HUDEP-2 (cell line): ENCODE results near the gene SRC.

Experiments
- DNase-seq, 76 experiments: peaks; one replicate each; lab custom pipeline; 2025; ENCODE audit not compliant: unreplicated experiment in 76 of 76; lab: John Stamatoyannopoulos, UW

The SRC gene

GRCh38 chr20:37442547-37442946, 96.6 kb downstream of the SRC start:
- DNase-seq: no peak

- no peak for DNase-seq
Observed at GRCh38 chr20:37442986-37443385, 97.0 kb downstream of the SRC start.

- DNase-seq: no peak
Observed at GRCh38 chr20:37443596-37443995, 97.7 kb downstream of the SRC start.

GRCh38 chr20:37445041-37445440, 99.1 kb downstream of the SRC start:
- no peak for DNase-seq

- no peak for DNase-seq
Observed at GRCh38 chr20:37446286-37447032, 100.5 kb downstream of the SRC start.

- no peak for DNase-seq
Observed at GRCh38 chr20:37447688-37448087, 101.7 kb downstream of the SRC start.

- no peak for DNase-seq
Observed at GRCh38 chr20:37449276-37449675, 103.3 kb downstream of the SRC start.

- DNase-seq: no peak
Observed at GRCh38 chr20:37450344-37450743, 104.4 kb downstream of the SRC start.

- no peak for DNase-seq
Observed at GRCh38 chr20:37451616-37452015, 105.7 kb downstream of the SRC start.

GRCh38 chr20:37452236-37452635, 106.3 kb downstream of the SRC start:
- no peak for DNase-seq

GRCh38 chr20:37453288-37453687, 107.3 kb downstream of the SRC start:
- DNase-seq: no peak

GRCh38 chr20:37453836-37454235, 107.9 kb downstream of the SRC start:
- DNase-seq: no peak

GRCh38 chr20:37454636-37455385, 108.9 kb downstream of the SRC start:
- no peak for DNase-seq
